ENCODE results near the gene ZFP91. TPM values are rescaled to one million over a fixed set of nuclear protein-coding genes. Genes with fewer than 3 reads are reported as not detected.

The ZFP91 gene
- total RNA-seq, 2 experiments from 2014 or later = 34.9 to 36.1 TPM

DNA sequence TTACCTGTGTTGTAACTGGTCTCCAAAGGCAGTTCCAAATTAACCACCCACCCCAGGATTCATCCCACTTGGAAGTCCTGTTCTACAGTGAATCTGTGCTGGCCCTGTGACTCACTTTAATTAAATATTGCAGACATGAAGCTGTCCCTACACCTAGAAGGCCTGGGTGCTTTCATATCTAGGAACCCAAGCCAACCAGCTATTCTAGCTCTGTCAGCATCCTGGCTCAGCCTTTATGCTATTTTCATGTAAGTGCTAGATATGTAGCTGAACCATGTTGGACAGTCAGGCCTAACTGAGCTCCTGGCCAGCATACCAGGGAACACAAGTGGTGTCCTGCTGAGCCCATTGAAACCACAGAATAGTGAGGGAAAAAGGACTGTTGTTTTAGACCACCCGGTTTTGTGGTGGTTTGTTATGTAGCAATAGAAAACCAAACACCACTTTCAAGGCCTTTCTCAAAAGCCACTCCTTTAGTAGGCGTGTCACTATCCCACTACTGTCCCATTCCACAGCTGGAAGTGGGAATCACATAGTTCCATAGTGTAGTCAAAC is 73.9 kb downstream of the ZFP91 start:
- no peak overlapping the region for H3K4me3 Mint-ChIP-seq
- H3K27ac Mint-ChIP-seq = no peak overlapping the region
- DNase-seq = no peak
- no peaks in the 10 kb centered on the region for H3K9me3 Mint-ChIP-seq
- ChIA-PET CTCF (interaction anchor here (0.7 to 3.7 kb wide), 10 partner anchors 13 to 505 kb away, joined by 3 to 26 read pairs (median 8); no protein-coding TSS in a partner anchor), POLR2A (no interaction called here)
- peaks cover 1% of the 10 kb centered on the region for H3K27me3 Mint-ChIP-seq
- H3K36me3 Mint-ChIP-seq = no peaks in the 10 kb centered on the region
- intact Hi-C loops (cut with micrococcal nuclease) = loop anchor here (10.0 kb wide), 2 partner anchors 272 to 492 kb away; partner anchors contain the start of gene FAM111A
- H3K4me1 Mint-ChIP-seq (ENCODE audit: low read depth) = peaks cover 18% of the 10 kb centered on the region

DNA sequence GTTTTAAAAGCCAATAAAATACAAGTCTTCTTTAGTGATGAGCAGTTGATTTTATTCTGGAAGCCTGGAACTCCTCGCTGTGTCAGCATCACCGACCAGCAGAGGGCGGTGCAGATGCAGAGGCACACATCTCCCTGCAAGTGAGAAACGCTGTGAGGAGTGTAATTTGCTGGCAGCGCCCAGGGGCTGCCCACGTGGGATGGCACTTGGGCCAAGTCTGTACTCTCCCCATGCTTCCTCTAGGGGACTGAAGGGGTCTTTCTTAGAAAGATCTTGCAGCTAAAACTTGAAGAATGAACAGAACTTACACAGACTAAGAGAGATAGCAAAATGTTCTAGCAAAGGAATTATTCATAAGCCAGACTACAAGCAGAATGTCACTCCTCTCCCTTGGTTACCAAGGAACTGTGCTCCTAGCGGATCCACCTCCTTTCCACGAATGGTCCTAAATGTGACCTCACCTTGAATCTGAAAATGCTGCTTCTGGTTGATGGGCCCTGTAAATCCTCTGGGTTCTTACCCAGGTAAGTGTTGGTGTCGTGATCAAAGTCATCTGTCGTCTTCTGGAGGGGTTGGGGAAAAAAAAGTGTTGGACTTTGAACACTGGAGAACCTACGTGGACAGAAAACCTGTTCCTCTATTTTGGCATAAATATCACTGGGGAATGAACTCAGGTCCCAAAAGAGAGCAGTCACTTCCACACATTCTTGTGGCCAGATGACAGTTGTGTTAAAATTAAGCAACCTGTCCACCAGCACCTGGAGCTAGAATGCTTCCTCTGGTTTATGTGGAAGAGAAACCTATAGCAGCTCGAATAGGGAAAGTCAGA is 75.4 kb downstream of the ZFP91 start:
- H3K4me1 Mint-ChIP-seq (ENCODE audit: low read depth) = peaks cover 18% of the 10 kb centered on the region
- no peaks in the 10 kb centered on the region for H3K9me3 Mint-ChIP-seq
- no peak overlapping the region for H3K4me3 Mint-ChIP-seq
- DNase-seq = peak; percentile 85
- intact Hi-C loops (cut with micrococcal nuclease) = loop anchor here (1.0 to 10.0 kb wide), 4 partner anchors 21 to 491 kb away; partner anchors contain the start of gene FAM111A
- ChIA-PET POLR2A (no interaction called here), CTCF (interaction anchor here (0.9 to 3.7 kb wide), 20 partner anchors 9 to 504 kb away, joined by 3 to 26 read pairs (median 6); partner anchors contain the start of gene LPXN)
- peaks cover 1% of the 10 kb centered on the region for H3K27me3 Mint-ChIP-seq
- H3K27ac Mint-ChIP-seq = no peak overlapping the region
- H3K36me3 Mint-ChIP-seq = no peaks in the 10 kb centered on the region

DNA sequence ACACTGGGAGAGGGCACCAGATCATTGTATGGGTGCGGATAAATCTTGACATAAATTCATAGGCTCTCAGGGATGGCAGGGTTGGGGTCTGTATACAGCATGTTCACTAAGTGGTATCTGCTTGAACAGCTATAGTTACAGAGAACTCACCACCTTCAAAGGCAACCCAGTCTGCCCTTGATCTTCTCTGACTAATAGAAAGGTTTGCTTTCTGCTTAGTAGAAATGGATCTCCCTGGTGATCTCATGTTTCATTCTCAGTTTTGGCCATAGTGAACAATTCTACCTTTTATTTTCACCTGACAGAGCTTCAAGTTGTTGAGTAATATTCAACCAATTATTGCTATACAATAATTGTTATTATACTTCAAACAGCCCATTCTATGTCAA is 76.0 kb downstream of the ZFP91 start:
- no peak overlapping the region for H3K27ac Mint-ChIP-seq
- intact Hi-C loops (cut with micrococcal nuclease) = loop anchor here (1.0 to 10.0 kb wide), 5 partner anchors 20 to 490 kb away; partner anchors contain the start of gene FAM111A
- H3K27me3 Mint-ChIP-seq = peaks cover 1% of the 10 kb centered on the region
- ChIA-PET POLR2A (interaction anchor here (0.6 kb wide), 1 partner anchor 78 kb away, joined by 3 read pairs; no protein-coding TSS in a partner anchor), CTCF (interaction anchor here (0.6 to 3.7 kb wide), 19 partner anchors 9 to 504 kb away, joined by 3 to 26 read pairs (median 5); partner anchors contain the start of gene LPXN)
- H3K9me3 Mint-ChIP-seq = no peaks in the 10 kb centered on the region
- no peak overlapping the region for H3K4me3 Mint-ChIP-seq
- no peaks in the 10 kb centered on the region for H3K36me3 Mint-ChIP-seq
- no peak for DNase-seq
- H3K4me1 Mint-ChIP-seq (ENCODE audit: low read depth) = peaks cover 18% of the 10 kb centered on the region

DNA sequence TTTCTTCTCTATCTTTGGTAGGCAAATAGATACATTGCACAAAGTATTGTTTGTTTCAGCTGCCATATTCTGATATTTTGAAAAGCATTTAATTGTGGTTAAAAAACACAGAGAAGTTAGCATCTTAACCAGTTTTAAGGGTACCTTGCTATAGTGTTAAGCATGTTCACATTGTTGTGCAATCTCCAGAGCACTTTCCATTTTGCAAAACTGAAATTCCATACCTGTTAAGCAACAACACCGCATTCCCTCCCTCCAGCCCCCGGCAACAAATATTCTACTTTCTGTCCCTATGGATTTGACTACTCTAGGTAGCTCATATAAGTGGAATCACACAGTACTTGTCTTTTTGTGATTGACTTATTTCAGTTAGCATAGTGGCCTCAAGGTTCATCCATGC is 77.5 kb downstream of the ZFP91 start:
- intact Hi-C loops (cut with micrococcal nuclease) = loop anchor here (10.0 kb wide), 2 partner anchors 268 to 488 kb away; partner anchors contain the start of gene FAM111A
- POLR2A ChIA-PET = no interaction called here
- Mint-ChIP-seq H3K4me1 (ENCODE audit: low read depth) (peaks cover 18% of the 10 kb centered on the region), H3K4me3 (no peak overlapping the region), H3K9me3 (no peaks in the 10 kb centered on the region), H3K27ac (no peak overlapping the region), H3K27me3 (peaks cover 1% of the 10 kb centered on the region), H3K36me3 (no peaks in the 10 kb centered on the region)
- DNase-seq = no peak
- CTCF ChIA-PET = no interaction called here

DNA sequence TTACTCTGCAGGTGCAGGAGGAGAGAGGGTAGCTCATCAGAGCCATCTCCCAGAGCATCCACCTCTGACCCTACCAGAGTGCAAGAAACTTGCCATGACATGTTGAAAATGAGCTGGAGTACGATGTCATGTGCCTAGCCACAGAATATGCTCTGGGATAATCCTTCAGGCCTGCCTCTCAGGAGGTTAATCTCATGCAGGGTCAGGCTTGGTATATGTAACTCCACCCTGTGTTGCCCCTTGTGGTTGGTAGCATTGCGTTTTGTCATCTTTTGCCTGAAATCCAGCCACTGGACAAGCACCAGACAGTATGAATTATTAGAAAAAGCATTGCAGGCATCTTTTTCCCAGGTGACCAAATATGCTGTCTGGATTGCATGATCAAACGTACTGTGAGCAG is 79.8 kb downstream of the ZFP91 start:
- intact Hi-C loops (cut with micrococcal nuclease) = loop anchor here (10.0 kb wide), 2 partner anchors 266 to 486 kb away; partner anchors contain the start of gene FAM111A
- H3K4me1 Mint-ChIP-seq (ENCODE audit: low read depth) = peaks cover 18% of the 10 kb centered on the region
- no peak for DNase-seq
- CTCF ChIA-PET = no interaction called here
- H3K9me3 Mint-ChIP-seq = no peaks in the 10 kb centered on the region
- no peaks in the 10 kb centered on the region for H3K36me3 Mint-ChIP-seq
- H3K4me3 Mint-ChIP-seq = no peak overlapping the region
- POLR2A ChIA-PET = no interaction called here
- no peak overlapping the region for H3K27ac Mint-ChIP-seq
- peaks cover 7% of the 10 kb centered on the region for H3K27me3 Mint-ChIP-seq

DNA sequence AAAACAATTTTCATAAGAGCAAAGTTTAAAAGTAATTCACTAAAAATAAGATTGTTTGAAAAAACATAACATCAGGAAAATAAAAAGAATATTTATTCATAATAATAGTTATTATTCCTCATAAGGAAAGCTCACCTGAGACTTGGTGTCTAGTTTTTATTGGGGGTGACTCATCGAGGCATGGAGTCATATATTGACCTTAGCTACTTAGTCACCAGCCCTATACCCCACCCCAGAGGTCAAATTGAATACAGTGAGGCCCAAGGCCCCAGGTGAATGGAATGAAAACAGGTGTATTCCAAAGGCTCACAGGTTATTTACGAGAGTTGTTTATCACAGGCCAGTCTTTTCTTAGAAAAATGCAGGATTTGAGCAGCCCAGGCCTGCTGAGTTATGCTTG is 80.5 kb downstream of the ZFP91 start:
- ChIA-PET CTCF (interaction anchor here (1.3 kb wide), 1 partner anchor 17 kb away, joined by 3 read pairs; no protein-coding TSS in a partner anchor), POLR2A (no interaction called here)
- Mint-ChIP-seq H3K27ac (no peak overlapping the region), H3K4me3 (no peak overlapping the region), H3K9me3 (no peaks in the 10 kb centered on the region), H3K36me3 (no peaks in the 10 kb centered on the region), H3K4me1 (ENCODE audit: low read depth) (peaks cover 10% of the 10 kb centered on the region), H3K27me3 (peaks cover 10% of the 10 kb centered on the region)
- intact Hi-C loops (cut with micrococcal nuclease) = loop anchor here (10.0 kb wide), 2 partner anchors 265 to 485 kb away; partner anchors contain the start of gene FAM111A
- no peak for DNase-seq

DNA sequence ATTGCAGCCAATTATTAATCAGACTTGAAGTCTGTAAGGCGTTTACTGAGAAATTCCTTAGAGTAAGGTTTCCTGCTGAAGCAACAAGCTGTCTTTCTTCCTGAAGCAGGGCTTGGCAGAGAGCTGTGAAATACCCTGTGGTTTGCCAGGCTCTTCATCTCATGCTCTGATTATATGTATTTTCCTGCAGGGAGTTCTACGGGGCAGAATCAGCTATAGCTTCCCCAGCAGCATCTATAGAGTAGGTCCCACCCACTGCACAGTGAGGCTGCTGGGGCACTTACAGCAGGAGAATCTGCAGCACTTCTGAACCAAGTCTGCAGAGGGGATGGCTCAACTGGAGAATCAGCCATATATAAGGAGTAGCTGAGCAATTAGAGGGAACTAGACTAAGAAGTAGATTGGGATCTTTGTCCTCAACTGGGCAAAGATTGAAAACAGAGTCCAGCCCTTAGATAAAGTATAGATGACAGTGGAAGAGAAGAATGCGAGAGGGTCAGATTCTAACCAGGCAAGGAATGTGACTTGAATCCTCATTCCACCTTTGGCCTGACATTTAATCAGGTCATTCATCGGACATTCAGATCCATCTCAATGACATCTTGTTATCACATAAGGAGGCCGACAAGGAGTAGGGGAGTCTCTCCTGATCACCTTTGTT is 81.2 kb downstream of the ZFP91 start:
- Mint-ChIP-seq H3K4me3 (no peak overlapping the region), H3K36me3 (no peaks in the 10 kb centered on the region), H3K27ac (no peak overlapping the region), H3K27me3 (peaks cover 11% of the 10 kb centered on the region), H3K9me3 (no peaks in the 10 kb centered on the region), H3K4me1 (ENCODE audit: low read depth) (peaks cover 4% of the 10 kb centered on the region)
- ChIA-PET POLR2A (no interaction called here), CTCF (interaction anchor here (0.6 to 1.3 kb wide), 2 partner anchors 16 to 128 kb away, joined by 3 read pairs; no protein-coding TSS in a partner anchor)
- intact Hi-C loops (cut with micrococcal nuclease) = loop anchor here (10.0 kb wide), 2 partner anchors 265 to 485 kb away; partner anchors contain the start of gene FAM111A
- no peak for DNase-seq

Other genes with a start within 250 kb of the ZFP91 start
- gene OR5B17, start 220.0 kb upstream of the ZFP91 start, total RNA-seq = not detected
- gene OR5B3, start 172.2 kb upstream of the ZFP91 start, total RNA-seq = not detected
- gene OR5B2, start 150.9 kb upstream of the ZFP91 start, total RNA-seq = not detected
- not detected for gene OR5B12, start 136.8 kb upstream of the ZFP91 start, total RNA-seq
- not detected for gene OR5B21, start 71.0 kb upstream of the ZFP91 start, total RNA-seq
- 100 to 1,000 TPM; 108 TPM for gene LPXN, start 3.2 kb upstream of the ZFP91 start, total RNA-seq
- 1 to 10 TPM; 1.3 to 1.6 TPM for gene CNTF, start 43.6 kb downstream of the ZFP91 start, total RNA-seq
- not detected for gene GLYAT, start 152.9 kb downstream of the ZFP91 start, total RNA-seq